ENCODE results near the gene SLC38A1. TPM values are rescaled to one million over a fixed set of nuclear protein-coding genes. Genes with fewer than 3 reads are reported as not detected.

SLC38A1 gene
- total RNA-seq, 2 donors from 2014 or later, result 79.6 to 116 TPM

DNA sequence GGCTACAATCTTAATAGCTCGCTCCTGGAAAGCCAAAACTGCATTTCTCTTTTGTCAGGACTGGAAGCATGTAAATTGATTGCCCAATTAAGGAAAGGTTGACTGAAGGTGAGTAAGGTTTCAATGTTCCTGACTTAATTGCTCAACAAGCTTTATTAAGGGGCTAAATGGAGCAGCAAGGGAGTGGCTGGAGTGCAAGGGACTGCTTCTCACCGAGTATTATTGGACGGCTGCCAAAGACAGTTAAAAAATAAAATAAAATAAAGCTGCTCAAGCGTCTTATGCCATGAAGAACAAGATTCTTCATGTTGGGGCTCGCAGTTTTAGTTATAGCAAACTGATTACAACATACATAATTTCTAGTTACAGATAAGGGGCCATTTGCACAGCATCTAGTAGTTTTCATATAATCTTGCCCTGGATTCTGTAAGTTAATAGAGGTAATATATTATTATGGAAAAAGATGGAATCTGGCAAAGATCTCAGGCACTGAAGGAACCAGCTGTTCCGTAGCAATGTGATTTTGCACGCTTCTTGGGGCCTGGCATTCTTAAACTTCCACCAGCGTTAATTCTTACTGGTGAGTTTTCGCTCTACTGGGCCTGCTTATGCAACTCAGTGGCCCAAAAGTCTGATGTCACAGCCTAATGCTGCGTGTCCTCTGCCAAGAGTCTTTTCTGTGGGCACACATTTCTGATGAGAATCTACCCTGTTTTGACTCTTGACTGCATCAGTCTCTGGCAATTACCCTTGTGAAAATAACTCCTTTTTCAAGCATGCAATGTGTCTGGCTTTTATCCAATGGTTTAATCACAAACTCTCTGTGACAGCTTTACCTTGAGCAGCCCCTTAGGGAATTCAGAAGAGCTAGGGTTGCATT is 108.5 kb downstream of the SLC38A1 start:
- peak overlapping the region in 1 of 2 donors; percentile 17 for H3K27ac ChIP-seq
- no peak for DNase-seq (ENCODE audit: low spot score)
- no peaks in the 10 kb centered on the region for H3K36me3 ChIP-seq
- no peak overlapping the region for H3K4me3 ChIP-seq
- no peaks in the 10 kb centered on the region for H3K27me3 ChIP-seq
- peaks cover 0 to 9% of the 10 kb centered on the region in 2 donors for H3K4me1 ChIP-seq
- H3K9me3 ChIP-seq, result peaks cover 0 to 12% of the 10 kb centered on the region in 2 donors
- TF ChIP-seq, protein P1, sequence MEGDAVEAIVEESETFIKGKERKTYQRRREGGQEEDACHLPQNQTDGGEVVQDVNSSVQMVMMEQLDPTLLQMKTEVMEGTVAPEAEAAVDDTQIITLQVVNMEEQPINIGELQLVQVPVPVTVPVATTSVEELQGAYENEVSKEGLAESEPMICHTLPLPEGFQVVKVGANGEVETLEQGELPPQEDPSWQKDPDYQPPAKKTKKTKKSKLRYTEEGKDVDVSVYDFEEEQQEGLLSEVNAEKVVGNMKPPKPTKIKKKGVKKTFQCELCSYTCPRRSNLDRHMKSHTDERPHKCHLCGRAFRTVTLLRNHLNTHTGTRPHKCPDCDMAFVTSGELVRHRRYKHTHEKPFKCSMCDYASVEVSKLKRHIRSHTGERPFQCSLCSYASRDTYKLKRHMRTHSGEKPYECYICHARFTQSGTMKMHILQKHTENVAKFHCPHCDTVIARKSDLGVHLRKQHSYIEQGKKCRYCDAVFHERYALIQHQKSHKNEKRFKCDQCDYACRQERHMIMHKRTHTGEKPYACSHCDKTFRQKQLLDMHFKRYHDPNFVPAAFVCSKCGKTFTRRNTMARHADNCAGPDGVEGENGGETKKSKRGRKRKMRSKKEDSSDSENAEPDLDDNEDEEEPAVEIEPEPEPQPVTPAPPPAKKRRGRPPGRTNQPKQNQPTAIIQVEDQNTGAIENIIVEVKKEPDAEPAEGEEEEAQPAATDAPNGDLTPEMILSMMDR (IDR thresholded peaks at IDR 0.05), result no peak

GRCh38 chr12:46159309-46159901 is 109.4 kb downstream of the SLC38A1 start:
- Histone ChIP-seq H3K27ac (no peak overlapping the region), H3K4me3 (no peak overlapping the region), H3K9me3 (peaks cover 0 to 12% of the 10 kb centered on the region in 2 donors), H3K4me1 (peaks cover 0 to 9% of the 10 kb centered on the region in 2 donors), H3K36me3 (no peaks in the 10 kb centered on the region), H3K27me3 (no peaks in the 10 kb centered on the region)
- no peak for DNase-seq (ENCODE audit: low spot score)
- TF ChIP-seq, protein P1 (IDR thresholded peaks at IDR 0.05), result no peak

DNA sequence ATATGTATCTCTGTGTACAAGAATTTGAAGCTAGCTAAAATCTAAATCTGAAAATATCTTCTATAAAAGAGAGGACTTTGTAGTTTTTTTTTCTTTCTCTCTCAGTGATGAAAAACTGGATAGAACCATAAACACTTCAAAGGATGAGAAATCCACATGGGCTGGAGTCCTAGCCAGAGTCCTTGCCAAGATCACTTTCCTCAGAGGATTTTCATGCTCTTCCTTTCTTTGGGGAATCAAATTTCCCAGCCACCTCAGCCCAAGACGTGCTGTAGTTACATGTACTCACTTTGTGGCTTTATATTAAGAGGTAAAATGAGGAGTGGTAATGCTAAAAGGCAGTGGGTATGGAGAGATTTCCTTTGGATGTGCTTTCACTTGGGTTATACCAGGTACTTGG is 110.3 kb downstream of the SLC38A1 start:
- Histone ChIP-seq H3K27ac (no peak overlapping the region), H3K27me3 (no peaks in the 10 kb centered on the region), H3K36me3 (no peaks in the 10 kb centered on the region), H3K9me3 (peaks cover 0 to 12% of the 10 kb centered on the region in 2 donors), H3K4me1 (peaks cover 0 to 9% of the 10 kb centered on the region in 2 donors), H3K4me3 (no peak overlapping the region)
- no peak for DNase-seq (ENCODE audit: low spot score)
- TF ChIP-seq, protein P1 (IDR thresholded peaks at IDR 0.05), result no peak

DNA sequence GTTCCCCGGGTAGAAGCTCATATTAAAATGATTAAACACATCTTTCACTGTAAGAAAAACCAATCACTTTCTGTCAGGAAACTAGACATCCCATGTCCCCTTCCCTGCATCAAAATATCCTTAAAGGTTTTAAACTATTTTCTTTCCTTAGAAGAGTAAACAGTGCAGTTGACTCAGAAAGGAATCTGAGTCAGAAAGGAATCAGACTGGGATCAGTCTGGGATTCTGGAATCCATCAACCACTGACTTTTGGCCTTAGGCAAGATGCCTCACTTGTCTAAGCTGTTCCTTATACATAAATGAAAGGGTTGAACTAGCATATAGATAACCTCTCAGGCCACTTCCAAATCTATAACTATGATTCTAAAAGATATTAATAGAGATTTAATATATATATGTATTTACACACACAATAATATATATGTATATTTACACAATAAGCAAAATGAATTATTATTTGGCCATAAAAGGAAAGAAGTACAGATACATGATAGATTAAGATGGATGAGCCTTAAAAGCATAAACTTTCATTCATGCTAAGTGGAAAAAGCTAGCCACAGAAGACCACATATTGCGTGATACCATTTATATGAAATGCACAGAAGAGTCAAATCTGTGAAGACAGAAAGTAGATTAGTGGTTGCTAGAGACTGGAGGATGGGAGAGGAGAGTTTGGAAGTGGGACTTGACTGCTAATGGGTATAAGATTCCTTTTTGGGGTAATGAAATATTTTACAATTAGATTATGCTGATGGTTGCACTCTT is 114.4 kb downstream of the SLC38A1 start:
- TF ChIP-seq, protein P1 (IDR thresholded peaks at IDR 0.05), result no peak
- Histone ChIP-seq H3K9me3 (peaks cover 0 to 12% of the 10 kb centered on the region in 2 donors), H3K4me1 (no peaks in the 10 kb centered on the region), H3K4me3 (no peak overlapping the region), H3K27me3 (no peaks in the 10 kb centered on the region), H3K27ac (no peak overlapping the region), H3K36me3 (no peaks in the 10 kb centered on the region)
- no peak for DNase-seq (ENCODE audit: low spot score)

- H3K4me1 ChIP-seq, result no peaks in the 10 kb centered on the region
- no peaks in the 10 kb centered on the region for H3K27me3 ChIP-seq
- peaks cover 0 to 12% of the 10 kb centered on the region in 2 donors for H3K9me3 ChIP-seq
- H3K27ac ChIP-seq, result no peak overlapping the region
- H3K4me3 ChIP-seq, result no peak overlapping the region
- TF ChIP-seq, protein P1 (IDR thresholded peaks at IDR 0.05), result peak in 1 of 2 donors; percentile 69
- no peak for DNase-seq (ENCODE audit: low spot score)
- H3K36me3 ChIP-seq, result no peaks in the 10 kb centered on the region
Observed at GRCh38 chr12:46153268-46153872, 115.5 kb downstream of the SLC38A1 start.
